OCI-LY1 (cell line): Measurements from ENCODE around the gene MEOX2.

ENCODE experiments used
- EZH2 ChIP-seq: fragments of 200-600 bp; sonication (generic), shearing (Covaris generic); IDR thresholded peaks from 2 replicates; pipeline ENCODE4 v1.8.0; 2017; ENCODE audit warnings: borderline replicate concordance, mixed run types, mild to moderate bottlenecking, antibody characterized with exemption, low read length, moderate library complexity, mixed read lengths
- TF ChIP-seq, protein P1 (sequence below): fragments of 200-600 bp; sonication (generic), shearing (Covaris generic); IDR thresholded peaks from 2 replicates; pipeline ENCODE4 v1.5.1; 2017; ENCODE audit warnings: mild to moderate bottlenecking, antibody characterized with exemption, low read length, moderate library complexity, mixed read lengths

DNA sequence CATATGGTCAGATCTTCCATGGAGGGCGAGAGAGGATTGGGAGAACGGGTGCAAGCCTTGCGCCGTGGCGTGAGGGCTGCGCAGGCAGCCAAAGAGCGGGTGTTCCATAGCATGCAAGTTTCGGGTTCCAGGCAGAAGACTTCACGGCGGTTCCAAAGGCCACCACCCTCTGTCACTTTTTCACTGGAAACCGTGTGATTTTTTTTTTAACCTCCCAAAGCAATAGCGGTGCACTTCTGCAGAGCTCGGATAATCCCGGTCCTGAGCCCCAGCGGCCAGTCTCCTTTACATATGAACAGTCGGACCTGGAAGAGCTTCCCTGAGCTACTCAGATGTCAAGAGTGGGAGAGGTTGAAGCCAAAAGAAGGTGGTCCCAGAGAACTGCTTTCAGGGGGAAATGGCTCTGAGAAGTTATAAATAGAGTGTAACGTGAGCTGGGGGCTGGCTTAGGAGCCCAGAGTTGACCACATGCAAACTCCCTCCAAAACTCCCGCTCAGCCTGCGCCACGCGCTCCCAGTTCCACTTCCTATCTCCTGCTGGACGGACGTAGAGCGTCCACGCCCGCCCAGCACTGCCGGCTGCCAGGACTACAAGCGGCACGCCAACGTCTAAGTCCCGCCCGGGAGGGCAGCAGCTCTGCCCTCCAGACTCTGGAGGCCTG is at the start of gene MEOX2:
- TF ChIP-seq, protein P1, sequence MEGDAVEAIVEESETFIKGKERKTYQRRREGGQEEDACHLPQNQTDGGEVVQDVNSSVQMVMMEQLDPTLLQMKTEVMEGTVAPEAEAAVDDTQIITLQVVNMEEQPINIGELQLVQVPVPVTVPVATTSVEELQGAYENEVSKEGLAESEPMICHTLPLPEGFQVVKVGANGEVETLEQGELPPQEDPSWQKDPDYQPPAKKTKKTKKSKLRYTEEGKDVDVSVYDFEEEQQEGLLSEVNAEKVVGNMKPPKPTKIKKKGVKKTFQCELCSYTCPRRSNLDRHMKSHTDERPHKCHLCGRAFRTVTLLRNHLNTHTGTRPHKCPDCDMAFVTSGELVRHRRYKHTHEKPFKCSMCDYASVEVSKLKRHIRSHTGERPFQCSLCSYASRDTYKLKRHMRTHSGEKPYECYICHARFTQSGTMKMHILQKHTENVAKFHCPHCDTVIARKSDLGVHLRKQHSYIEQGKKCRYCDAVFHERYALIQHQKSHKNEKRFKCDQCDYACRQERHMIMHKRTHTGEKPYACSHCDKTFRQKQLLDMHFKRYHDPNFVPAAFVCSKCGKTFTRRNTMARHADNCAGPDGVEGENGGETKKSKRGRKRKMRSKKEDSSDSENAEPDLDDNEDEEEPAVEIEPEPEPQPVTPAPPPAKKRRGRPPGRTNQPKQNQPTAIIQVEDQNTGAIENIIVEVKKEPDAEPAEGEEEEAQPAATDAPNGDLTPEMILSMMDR, result no peak
- TF ChIP-seq EZH2, result no peak
